ENCODE results near the gene PCSK6. TPM values are rescaled to one million over a fixed set of nuclear protein-coding genes. Genes with fewer than 3 reads are reported as not detected.
"Not testable (repeated sequence)": the region's sequence is repeated elsewhere in the genome, so short reads cannot be mapped to it uniquely, and the experiment has no call there.

Gene PCSK6
- total RNA-seq, 5 donors from 2014 or later (not counting 1 experiment from before 2014, with no cell fraction given) = 0.16 to 2.2 (median 1.3) TPM

GRCh38 chr15:101295607-101296161, 193.8 kb downstream of the PCSK6 start:
- Mint-ChIP-seq H3K4me1 (peaks cover 41 to 45% (median 44%) of the 10 kb centered on the region in 3 donors), H3K4me3 (peak overlapping the region; percentile 94 to 98 (median 96)), H3K27me3 (no peaks in the 10 kb centered on the region), H3K9me3 (no peaks in the 10 kb centered on the region), H3K27ac (peak overlapping the region; percentile 87 to 91), H3K36me3 (peaks cover 8% of the 10 kb centered on the region)
- peak overlapping the region; percentile 82 for H3K27ac ChIP-seq (ENCODE audit: low read length)
- ATAC-seq (replicated peaks in 1 of 4) = no peak
- H3K4me1 ChIP-seq (ENCODE audit: control insufficient read depth in 1 of 2, extremely low read depth in 1 of 2, insufficient read depth in 2 of 2, low read length in 2 of 2) = peaks cover 19 to 23% of the 10 kb centered on the region in 2 experiments
- POLR2A ChIA-PET = interaction anchor here in 1 of 2 donors (0.7 kb wide), 1 partner anchor 346 kb away, joined by 4 read pairs; no protein-coding TSS in a partner anchor
- no peak for DNase-seq
- CTCF ChIA-PET = interaction anchor here (0.7 to 5.3 kb wide), 6 partner anchors 11 to 353 kb away, joined by 3 to 27 read pairs (median 7); no protein-coding TSS in a partner anchor
- no peaks in the 10 kb centered on the region for H3K36me3 ChIP-seq (ENCODE audit: control insufficient read depth in 2 of 2, extremely low read depth in 1 of 2, insufficient read depth in 1 of 2, low read length in 1 of 2)
- no peaks in the 10 kb centered on the region for H3K27me3 ChIP-seq (replicated peaks in 1 of 2; ENCODE audit: control insufficient read depth in 2 of 2, extremely low read depth in 1 of 2, insufficient read depth in 2 of 2, low read length in 1 of 2)
- no peaks in the 10 kb centered on the region for H3K9me3 ChIP-seq
- H3K4me3 ChIP-seq (ENCODE audit: control insufficient read depth in 1 of 2, extremely low read depth in 1 of 2, low read length in 1 of 2) = peak overlapping the region; percentile 77 to 96
- WGBS (ENCODE audit: insufficient coverage) = 5% methylated on average over 4 of the region's 20 CpGs

- H3K27ac Mint-ChIP-seq = peak within 1 kb of the TSS; percentile 94
- H3K4me3 Mint-ChIP-seq = peak within 1 kb of the TSS; percentile 94 to 98 (median 96)
- H3K4me1 Mint-ChIP-seq = peaks cover 41 to 51% (median 48%) of the 10 kb centered on the region in 3 donors
- Histone ChIP-seq H3K27me3 (replicated peaks in 1 of 2; ENCODE audit: control insufficient read depth in 2 of 2, extremely low read depth in 1 of 2, insufficient read depth in 2 of 2, low read length in 1 of 2) (no peaks in the 10 kb centered on the region), H3K36me3 (ENCODE audit: control insufficient read depth in 2 of 2, extremely low read depth in 1 of 2, insufficient read depth in 1 of 2, low read length in 1 of 2) (peaks cover 0 to 5% of the 10 kb centered on the region in 2 donors), H3K27ac (ENCODE audit: low read length) (peak within 1 kb of the TSS; percentile 95), H3K9me3 (no peaks in the 10 kb centered on the region), H3K4me3 (ENCODE audit: control insufficient read depth in 1 of 2, extremely low read depth in 1 of 2, low read length in 1 of 2) (peak within 1 kb of the TSS; percentile 77 to 96), H3K4me1 (ENCODE audit: control insufficient read depth in 1 of 2, extremely low read depth in 1 of 2, insufficient read depth in 2 of 2, low read length in 2 of 2) (peaks cover 19 to 23% of the 10 kb centered on the region in 2 experiments)
- H3K27me3 Mint-ChIP-seq = no peaks in the 10 kb centered on the region
- ATAC-seq (replicated peaks in 1 of 4) = peak; percentile 81 to 85 (median 84)
- H3K9me3 Mint-ChIP-seq = no peaks in the 10 kb centered on the region
- H3K36me3 Mint-ChIP-seq = peaks cover 13% of the 10 kb centered on the region
- WGBS (ENCODE audit: insufficient coverage) = under 1% methylated on average over 85 of the region's 87 CpGs
- peak; percentile 91 to 98 (median 96) for DNase-seq
- POLR2A ChIA-PET = interaction anchor here in 1 of 2 donors (0.6 to 1.1 kb wide), 4 partner anchors 15 to 427 kb away, joined by 3 to 4 read pairs (median 3); no protein-coding TSS in a partner anchor
- CTCF ChIA-PET = interaction anchor here (0.8 to 5.3 kb wide), 7 partner anchors 10 to 354 kb away, joined by 3 to 27 read pairs (median 3); no protein-coding TSS in a partner anchor
Measured at GRCh38 chr15:101294731-101295606, 194.5 kb downstream of the PCSK6 start, which contains the start of gene SNRPA1. SNRPA1 (minus strand) TSS chr15:101295248; CDS start chr15:101295178, 70 bp downstream.

- CTCF ChIA-PET = interaction anchor here (0.7 to 5.3 kb wide), 5 partner anchors 8 to 348 kb away, joined by 3 to 27 read pairs (median 4); no protein-coding TSS in a partner anchor
- WGBS (ENCODE audit: insufficient coverage) = 40% methylated on average over 8 of the region's 10 CpGs
- Histone ChIP-seq H3K9me3 (no peaks in the 10 kb centered on the region), H3K27me3 (replicated peaks in 1 of 2; ENCODE audit: control insufficient read depth in 2 of 2, extremely low read depth in 1 of 2, insufficient read depth in 2 of 2, low read length in 1 of 2) (no peaks in the 10 kb centered on the region), H3K4me3 (ENCODE audit: control insufficient read depth in 1 of 2, extremely low read depth in 1 of 2, low read length in 1 of 2) (peak overlapping the region; percentile 77 to 96), H3K4me1 (ENCODE audit: control insufficient read depth in 1 of 2, extremely low read depth in 1 of 2, insufficient read depth in 2 of 2, low read length in 2 of 2) (peaks cover 23 to 29% of the 10 kb centered on the region in 2 experiments), H3K36me3 (ENCODE audit: control insufficient read depth in 2 of 2, extremely low read depth in 1 of 2, insufficient read depth in 1 of 2, low read length in 1 of 2) (peaks cover 0 to 13% of the 10 kb centered on the region in 2 donors), H3K27ac (ENCODE audit: low read length) (no peak overlapping the region)
- no peaks in the 10 kb centered on the region for H3K9me3 Mint-ChIP-seq
- H3K4me3 Mint-ChIP-seq = peak overlapping the region; percentile 94 to 98 (median 96)
- peaks cover 26% of the 10 kb centered on the region for H3K36me3 Mint-ChIP-seq
- DNase-seq = peak in 1 of 35 experiments; percentile 22
- ATAC-seq (replicated peaks in 1 of 4) = no peak
- peaks cover 51 to 64% (median 58%) of the 10 kb centered on the region in 3 donors for H3K4me1 Mint-ChIP-seq
- no peaks in the 10 kb centered on the region for H3K27me3 Mint-ChIP-seq
- POLR2A ChIA-PET = interaction anchor here (0.7 to 1.1 kb wide), 2 partner anchors 23 to 349 kb away, joined by 3 to 4 read pairs; no protein-coding TSS in a partner anchor
- peak overlapping the region; percentile 92 to 94 for H3K27ac Mint-ChIP-seq
Measured at GRCh38 chr15:101293122-101293521, 196.4 kb downstream of the PCSK6 start.

GRCh38 chr15:101288905-101289513, 200.5 kb downstream of the PCSK6 start:
- WGBS (ENCODE audit: insufficient coverage) = 77% methylated on average over 2 of the region's 8 CpGs
- H3K4me3 ChIP-seq (ENCODE audit: control insufficient read depth in 1 of 2, extremely low read depth in 1 of 2, low read length in 1 of 2) = no peak overlapping the region
- peak in 5 of 35 experiments; percentile 17 to 78 (median 33) for DNase-seq
- ChIA-PET POLR2A (interaction anchor here (0.7 to 1.4 kb wide), 3 partner anchors 11 to 16 kb away, joined by 3 to 4 read pairs (median 3); no protein-coding TSS in a partner anchor), CTCF (interaction anchor here (0.6 to 3.2 kb wide), 16 partner anchors 9 to 1399 kb away, joined by 3 to 45 read pairs (median 4); partner anchors contain the start of gene CHSY1 (in 1 of the 2))
- H3K4me1 ChIP-seq (ENCODE audit: control insufficient read depth in 1 of 2, extremely low read depth in 1 of 2, insufficient read depth in 2 of 2, low read length in 2 of 2) = peaks cover 19% of the 10 kb centered on the region in 2 experiments
- H3K9me3 ChIP-seq = no peaks in the 10 kb centered on the region
- Mint-ChIP-seq H3K4me1 (peaks cover 37 to 57% (median 54%) of the 10 kb centered on the region in 3 donors), H3K27ac (peak overlapping the region in 1 of 2 donors; percentile 21), H3K27me3 (no peaks in the 10 kb centered on the region), H3K4me3 (peak overlapping the region in 1 of 3 donors; percentile 0), H3K36me3 (peaks cover 54% of the 10 kb centered on the region), H3K9me3 (no peaks in the 10 kb centered on the region)
- H3K36me3 ChIP-seq (ENCODE audit: control insufficient read depth in 2 of 2, extremely low read depth in 1 of 2, insufficient read depth in 1 of 2, low read length in 1 of 2) = peaks cover 0 to 47% of the 10 kb centered on the region in 2 donors
- H3K27me3 ChIP-seq (replicated peaks in 1 of 2; ENCODE audit: control insufficient read depth in 2 of 2, extremely low read depth in 1 of 2, insufficient read depth in 2 of 2, low read length in 1 of 2) = no peaks in the 10 kb centered on the region
- peak; percentile 47 to 78 (median 58) for ATAC-seq (replicated peaks in 1 of 4)
- no peak overlapping the region for H3K27ac ChIP-seq (ENCODE audit: low read length)

- not testable (repeated sequence) for H3K27me3 Mint-ChIP-seq; H3K4me3 Mint-ChIP-seq; ATAC-seq (replicated peaks in 1 of 4); DNase-seq; H3K4me3 ChIP-seq (ENCODE audit: control insufficient read depth in 1 of 2, extremely low read depth in 1 of 2, low read length in 1 of 2); H3K9me3 ChIP-seq; H3K27ac ChIP-seq (ENCODE audit: low read length); H3K4me1 ChIP-seq (ENCODE audit: control insufficient read depth in 1 of 2, extremely low read depth in 1 of 2, insufficient read depth in 2 of 2, low read length in 2 of 2); H3K9me3 Mint-ChIP-seq; H3K27me3 ChIP-seq (replicated peaks in 1 of 2; ENCODE audit: control insufficient read depth in 2 of 2, extremely low read depth in 1 of 2, insufficient read depth in 2 of 2, low read length in 1 of 2)
- ChIA-PET POLR2A (interaction anchor here (0.6 to 1.4 kb wide), 5 partner anchors 9 to 351 kb away, joined by 3 to 5 read pairs (median 4); no protein-coding TSS in a partner anchor), CTCF (interaction anchor here (0.6 to 3.2 kb wide), 12 partner anchors 9 to 668 kb away, joined by 3 to 45 read pairs (median 4); no protein-coding TSS in a partner anchor)
- peaks cover 0 to 64% of the 10 kb centered on the region in 2 donors for H3K36me3 ChIP-seq (ENCODE audit: control insufficient read depth in 2 of 2, extremely low read depth in 1 of 2, insufficient read depth in 1 of 2, low read length in 1 of 2)
- no CpG with 5 or more reads among the region's 6 CpGs for whole genome bisulfite sequencing (ENCODE audit: insufficient coverage)
- H3K4me1 Mint-ChIP-seq = peaks cover 20 to 44% (median 40%) of the 10 kb centered on the region in 3 donors
- peak overlapping the region in 1 of 2 donors; percentile 48 for H3K27ac Mint-ChIP-seq
- H3K36me3 Mint-ChIP-seq = peaks cover 57% of the 10 kb centered on the region
Measured at GRCh38 chr15:101287342-101287741, 202.2 kb downstream of the PCSK6 start.
